ENCODE results near the gene SLC35E4. TPM values are rescaled to one million over a fixed set of nuclear protein-coding genes. Genes with fewer than 3 reads are reported as not detected.

The SLC35E4 gene
- polyA plus RNA-seq, 1 experiment = 2.8 TPM

GRCh38 chr22:30602049-30602448 lies 33.5 kb upstream of the SLC35E4 start:
- peak; percentile 55 for TF ChIP-seq CTCF (IDR thresholded peaks at IDR 0.05; ENCODE audit: low read depth, low read length)
- ChIA-PET POLR2A (interaction anchor here (0.7 kb wide), 1 partner anchor 177 kb away, joined by 3 read pairs; no protein-coding TSS in a partner anchor), CTCF (interaction anchor here (0.6 to 1.4 kb wide), 4 partner anchors 13 to 178 kb away, joined by 3 to 4 read pairs (median 4); no protein-coding TSS in a partner anchor)
- Histone ChIP-seq H3K4me3 (ENCODE audit: low read depth, low read length) (no peak overlapping the region), H3K9me3 (ENCODE audit: control insufficient read depth, insufficient read depth, low read length) (no peaks in the 10 kb centered on the region), H3K27ac (ENCODE audit: low read depth, low read length) (no peak overlapping the region), H3K27me3 (ENCODE audit: control insufficient read depth, insufficient read depth, low read length) (peaks cover 4% of the 10 kb centered on the region)
- no peak for DNase-seq (ENCODE audit: low read depth, low spot score)

- ChIA-PET CTCF (interaction anchor here (0.6 to 1.0 kb wide), 2 partner anchors 15 to 30 kb away, joined by 3 read pairs; no protein-coding TSS in a partner anchor), POLR2A (no interaction called here)
- H3K4me3 ChIP-seq (ENCODE audit: low read depth, low read length) = no peak overlapping the region
- no peak for TF ChIP-seq CTCF (IDR thresholded peaks at IDR 0.05; ENCODE audit: low read depth, low read length)
- H3K27me3 ChIP-seq (ENCODE audit: control insufficient read depth, insufficient read depth, low read length) = peaks cover 4% of the 10 kb centered on the region
- DNase-seq (ENCODE audit: low read depth, low spot score) = no peak
- no peak overlapping the region for H3K27ac ChIP-seq (ENCODE audit: low read depth, low read length)
- no peaks in the 10 kb centered on the region for H3K9me3 ChIP-seq (ENCODE audit: control insufficient read depth, insufficient read depth, low read length)
Measured at GRCh38 chr22:30603801-30604200, 31.8 kb upstream of the SLC35E4 start.

GRCh38 chr22:30604723-30605122 lies 30.9 kb upstream of the SLC35E4 start:
- CTCF ChIA-PET = interaction anchor here (0.9 kb wide), 1 partner anchor 151 kb away, joined by 3 read pairs; no protein-coding TSS in a partner anchor
- Histone ChIP-seq H3K4me3 (ENCODE audit: low read depth, low read length) (no peak overlapping the region), H3K27ac (ENCODE audit: low read depth, low read length) (no peak overlapping the region), H3K27me3 (ENCODE audit: control insufficient read depth, insufficient read depth, low read length) (peaks cover 4% of the 10 kb centered on the region), H3K9me3 (ENCODE audit: control insufficient read depth, insufficient read depth, low read length) (no peaks in the 10 kb centered on the region)
- POLR2A ChIA-PET = no interaction called here
- no peak for DNase-seq (ENCODE audit: low read depth, low spot score)
- no peak for TF ChIP-seq CTCF (IDR thresholded peaks at IDR 0.05; ENCODE audit: low read depth, low read length)

GRCh38 chr22:30605449-30606110 lies 30.0 kb upstream of the SLC35E4 start:
- peaks cover 4% of the 10 kb centered on the region for H3K27me3 ChIP-seq (ENCODE audit: control insufficient read depth, insufficient read depth, low read length)
- peak; percentile 68 for TF ChIP-seq CTCF (IDR thresholded peaks at IDR 0.05; ENCODE audit: low read depth, low read length)
- H3K4me3 ChIP-seq (ENCODE audit: low read depth, low read length) = no peak overlapping the region
- POLR2A ChIA-PET = no interaction called here
- no peak for DNase-seq (ENCODE audit: low read depth, low spot score)
- H3K9me3 ChIP-seq (ENCODE audit: control insufficient read depth, insufficient read depth, low read length) = no peaks in the 10 kb centered on the region
- CTCF ChIA-PET = interaction anchor here (0.7 to 4.9 kb wide), 10 partner anchors 10 to 181 kb away, joined by 3 to 42 read pairs (median 3); no protein-coding TSS in a partner anchor
- H3K27ac ChIP-seq (ENCODE audit: low read depth, low read length) = no peak overlapping the region
